GM18511 (cell line): ENCODE measurements around the gene GASK1B.

Experiments used
- ATAC-seq: cut with Tn5 transposase; IDR thresholded peaks from one replicate; pipeline ENCODE4 v1.9.1; 2021; ENCODE audit warnings: mild to moderate bottlenecking, moderate library complexity; ENCODE audit not compliant: unreplicated experiment

GASK1B gene

DNA sequence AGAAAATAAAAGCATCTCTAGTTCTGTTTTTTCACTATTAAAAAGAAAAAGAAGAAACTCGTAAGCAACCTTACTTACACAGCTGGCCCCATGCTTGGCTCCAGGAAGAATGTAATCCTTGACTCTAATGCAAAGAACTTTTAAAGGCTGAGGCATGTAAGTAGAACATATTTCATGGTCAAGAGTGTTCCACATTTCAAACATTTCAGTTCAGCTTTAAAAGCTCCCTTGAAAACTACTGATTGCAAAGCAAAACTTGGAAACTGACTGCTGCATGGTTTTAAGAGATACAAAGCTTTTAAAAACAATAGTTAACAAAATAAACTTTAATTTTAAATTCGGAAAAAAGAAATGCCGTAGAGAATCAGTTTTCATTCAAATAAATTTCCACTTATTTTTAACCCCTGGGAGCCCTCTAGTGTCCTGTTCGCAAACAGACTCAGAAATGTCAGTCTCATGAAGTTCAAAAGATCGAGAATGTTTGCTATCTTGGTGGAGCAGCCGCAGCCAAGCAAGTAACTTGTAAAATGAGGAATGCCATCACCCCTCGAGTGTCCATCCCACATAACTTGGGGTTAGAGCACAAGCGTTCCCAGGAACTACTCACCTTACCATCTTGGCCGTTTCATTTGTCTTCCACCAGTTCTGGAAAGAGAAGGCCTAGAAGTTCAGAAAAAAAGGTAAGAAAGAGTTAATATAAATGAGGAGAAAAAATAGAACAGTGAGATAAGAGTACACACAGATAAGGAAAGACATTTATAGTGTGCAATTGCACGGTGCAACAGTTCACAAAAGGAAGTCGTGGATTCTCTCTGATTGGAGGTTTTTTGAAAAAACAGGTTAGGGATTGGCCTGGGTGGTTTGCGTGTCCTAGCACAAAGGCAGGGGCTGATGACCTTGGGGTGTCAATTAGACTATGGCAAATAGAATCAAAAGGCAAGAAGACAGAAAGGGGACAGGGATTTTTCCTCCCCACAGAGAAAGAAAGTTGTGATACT, at the start of gene GASK1B:
Gene GASK1B, minus strand, starts transcription at position 765 of the 998 bp plus-strand sequence. CDS start 1,650 bp downstream, outside the sequence.
- peak; percentile 38 for ATAC-seq

DNA sequence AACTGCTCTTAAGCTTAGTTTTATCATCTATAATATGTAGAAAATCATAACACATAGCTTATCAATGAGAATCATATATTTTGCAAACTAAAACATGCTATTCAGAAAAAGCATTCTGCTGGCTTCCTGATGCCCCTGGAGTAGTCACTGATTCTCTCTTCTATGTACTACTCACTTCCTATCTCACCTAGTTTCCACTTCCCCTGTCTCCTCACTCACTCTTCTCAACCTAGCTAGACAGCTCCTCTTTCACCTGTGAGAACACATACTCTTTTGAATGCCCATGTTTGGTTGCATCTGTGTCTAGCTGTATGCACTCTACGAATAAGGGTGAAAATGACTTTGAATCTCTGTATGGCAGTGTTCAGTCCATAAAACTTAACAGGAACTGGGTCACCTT, 46.8 kb upstream of the GASK1B start:
- ATAC-seq: no peak

- ATAC-seq: no peak
Observed at GRCh38 chr4:158217763-158218162, 44.9 kb upstream of the GASK1B start.

DNA sequence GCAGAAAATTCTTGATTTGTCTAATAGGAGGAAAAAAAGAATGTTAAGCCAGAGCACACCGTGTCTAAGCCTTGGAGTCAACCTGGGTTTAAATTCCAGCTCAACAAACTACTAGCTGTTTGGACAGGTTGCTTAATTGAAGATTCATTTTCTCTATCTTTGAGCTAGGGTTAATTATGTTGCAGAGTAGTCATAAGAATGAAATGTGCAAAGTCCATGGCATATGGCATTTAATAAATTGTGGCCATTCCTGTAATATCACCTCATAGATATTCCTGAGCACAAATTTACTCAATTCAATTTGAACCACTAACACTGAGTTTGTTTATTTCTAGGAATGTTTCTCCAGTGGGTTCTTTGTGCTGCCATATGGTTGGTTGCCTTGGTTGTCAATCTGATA, 42.0 kb upstream of the GASK1B start:
- no peak for ATAC-seq

GRCh38 chr4:158213466-158213865, 40.6 kb upstream of the GASK1B start:
- ATAC-seq: no peak

DNA sequence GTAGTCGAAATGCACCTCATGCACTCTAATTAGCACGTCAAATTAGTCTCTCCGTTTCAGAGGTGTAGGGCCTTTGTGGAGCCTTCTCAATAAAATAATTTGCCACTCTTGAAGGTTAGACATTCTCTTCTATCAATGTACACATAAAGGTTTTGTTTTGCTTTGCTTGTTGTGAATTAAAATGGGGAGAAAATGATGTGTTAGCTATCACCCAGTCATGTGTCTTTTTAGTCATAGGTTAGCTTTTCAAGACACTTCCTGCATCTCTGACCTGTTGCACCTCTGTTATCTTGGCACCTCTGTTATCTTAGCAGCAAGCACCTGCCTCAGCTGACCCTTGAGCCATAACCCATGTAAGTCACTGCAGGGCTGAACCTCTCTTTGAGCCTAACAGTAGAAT, 38.4 kb upstream of the GASK1B start:
- ATAC-seq: no peak

GRCh38 chr4:158209825-158210807, 37.3 kb upstream of the GASK1B start, which contains the start of gene TMEM144:
TMEM144 (plus strand) TSS chr4:158210486; CDS start chr4:158212668, 2,182 bp downstream.
- ATAC-seq: peak; percentile 95

DNA sequence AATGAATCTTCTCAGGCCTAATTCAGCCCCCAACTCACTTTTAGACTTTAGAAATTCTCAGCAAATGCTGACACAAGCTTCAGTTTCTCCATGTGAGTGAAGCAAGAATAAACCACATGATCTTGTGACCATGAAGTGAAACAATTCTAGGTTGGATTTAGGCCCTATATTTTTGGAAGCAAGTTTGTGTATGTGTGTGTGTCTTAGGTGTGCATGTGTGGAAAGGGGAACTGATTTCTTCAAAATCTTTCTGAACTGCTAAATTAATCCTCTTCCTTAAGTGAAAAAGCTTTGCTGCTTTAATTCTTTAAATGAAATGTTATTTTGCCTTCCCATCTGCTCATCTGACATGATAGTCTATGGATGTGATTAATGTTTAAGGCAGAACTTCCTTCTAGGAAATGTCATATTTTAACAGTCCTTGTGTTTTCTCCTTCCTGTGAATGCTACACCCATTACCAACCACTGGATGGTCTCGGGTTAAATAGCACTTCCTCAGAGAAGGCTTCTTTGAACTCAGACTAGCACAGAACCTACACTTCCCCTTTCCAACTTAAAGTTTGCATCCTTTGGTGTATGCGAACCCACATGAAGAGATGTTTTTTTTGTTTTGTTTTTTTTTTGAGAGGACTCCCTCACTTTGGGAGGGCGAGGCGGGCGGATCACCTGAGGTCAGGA, 36.3 kb upstream of the GASK1B start:
- peak; percentile 60 for ATAC-seq

DNA sequence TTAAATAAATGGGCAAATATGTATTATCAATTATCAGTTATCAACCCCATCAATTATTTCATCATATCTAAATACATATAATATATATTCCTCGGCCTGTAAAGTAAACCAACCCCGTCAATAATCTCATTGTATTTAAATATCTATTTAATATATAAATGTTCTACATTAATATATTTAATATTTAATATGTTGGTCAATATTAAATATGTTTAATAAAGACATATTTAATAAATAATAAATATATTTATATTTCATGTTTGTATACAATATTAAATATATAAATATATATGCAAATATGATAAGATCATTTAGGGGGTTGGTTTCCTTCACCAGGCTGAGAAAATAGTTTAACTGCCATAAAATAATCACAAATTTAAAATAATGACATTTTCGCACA, 31.1 kb upstream of the GASK1B start:
- no peak for ATAC-seq

DNA sequence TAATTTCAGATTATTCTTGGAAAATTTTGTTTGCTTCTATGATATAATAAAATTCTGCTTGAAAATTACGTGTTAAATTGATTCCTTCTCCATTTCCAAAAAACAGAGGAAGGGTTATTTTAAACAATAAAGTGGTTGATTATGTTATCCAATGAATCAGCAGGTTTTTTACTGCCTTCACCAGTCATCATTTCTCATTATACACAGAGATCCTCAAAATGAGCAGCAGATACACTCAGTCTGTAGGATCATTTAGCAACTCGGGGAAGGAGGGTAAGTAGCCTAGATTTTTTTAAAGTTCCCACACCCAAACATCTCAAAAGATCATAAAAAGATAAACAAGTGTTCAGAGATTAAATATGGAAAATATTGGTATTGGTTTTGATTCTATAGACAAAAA, 30.6 kb upstream of the GASK1B start:
- no peak for ATAC-seq

- no peak for ATAC-seq
Observed at GRCh38 chr4:158202481-158202880, 29.7 kb upstream of the GASK1B start.

GRCh38 chr4:158201876-158202275, 29.1 kb upstream of the GASK1B start:
- ATAC-seq: no peak

- ATAC-seq: no peak
Observed at GRCh38 chr4:158201322-158201721, 28.5 kb upstream of the GASK1B start.

DNA sequence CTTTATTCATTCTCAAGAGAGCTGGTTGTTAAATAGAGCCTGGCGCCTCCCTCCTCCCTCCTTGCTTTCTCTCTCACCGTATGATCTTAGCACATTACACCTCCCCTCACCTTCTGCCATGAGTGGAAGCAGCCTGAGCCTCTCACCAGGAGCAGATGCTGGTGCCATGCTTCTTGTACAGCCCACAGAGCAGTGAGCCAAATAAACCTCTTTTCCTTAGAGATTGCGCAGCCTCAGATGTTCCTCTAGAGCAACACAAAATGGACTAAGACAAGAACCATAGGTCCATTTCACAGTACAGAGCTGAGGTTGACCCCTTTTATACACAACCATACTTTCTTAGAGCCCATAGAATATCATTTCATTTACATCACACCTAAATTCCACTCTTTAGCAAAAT, 27.4 kb upstream of the GASK1B start:
- ATAC-seq: no peak

GRCh38 chr4:158197194-158197776, 24.5 kb upstream of the GASK1B start:
- ATAC-seq: no peak

DNA sequence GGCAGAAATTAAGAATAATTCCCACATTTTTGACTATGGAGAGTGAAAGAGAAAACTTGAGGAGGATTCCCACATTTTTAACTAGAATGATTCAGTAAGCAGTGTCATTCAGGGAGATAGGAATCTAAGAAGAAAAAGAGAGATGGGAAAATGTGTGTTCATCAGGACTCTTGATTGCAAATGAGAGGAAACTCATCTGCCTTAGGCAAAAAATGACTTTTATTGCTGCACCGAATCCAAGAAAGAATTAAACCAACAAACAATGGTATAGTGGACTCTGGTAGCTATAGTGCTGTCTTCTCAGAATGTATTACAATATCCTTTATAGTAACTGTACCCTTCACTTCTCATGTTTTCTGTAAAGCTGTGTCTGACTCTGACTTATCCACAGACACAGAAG, 22.5 kb upstream of the GASK1B start:
- no peak for ATAC-seq

DNA sequence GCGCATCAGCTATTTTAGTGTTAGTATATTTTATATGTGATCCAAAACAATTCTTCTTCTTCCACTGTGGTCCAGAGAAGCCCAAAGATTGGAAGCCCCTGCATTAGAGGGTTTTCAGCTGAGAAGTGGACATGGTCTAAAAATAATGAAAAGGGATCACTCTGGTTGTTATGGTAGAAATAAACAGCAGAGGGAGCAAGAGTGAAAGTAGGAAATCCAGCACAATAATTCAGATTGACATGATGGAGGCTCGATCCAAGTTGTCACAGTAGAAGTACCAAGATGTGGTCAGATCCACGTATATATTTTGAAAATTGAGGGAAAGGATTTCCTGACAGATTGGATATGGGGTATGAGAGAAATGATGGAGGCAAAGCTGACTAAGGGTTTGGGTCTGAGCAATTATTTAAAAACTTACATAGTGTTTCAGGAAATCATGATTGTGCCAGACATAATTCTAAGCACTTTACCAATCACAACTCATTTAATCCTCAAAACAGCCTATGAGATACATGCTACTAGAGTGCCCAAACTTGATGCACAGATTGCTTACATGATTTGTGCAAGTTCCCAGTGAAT, 20.4 kb upstream of the GASK1B start:
- peak; percentile 73 for ATAC-seq

DNA sequence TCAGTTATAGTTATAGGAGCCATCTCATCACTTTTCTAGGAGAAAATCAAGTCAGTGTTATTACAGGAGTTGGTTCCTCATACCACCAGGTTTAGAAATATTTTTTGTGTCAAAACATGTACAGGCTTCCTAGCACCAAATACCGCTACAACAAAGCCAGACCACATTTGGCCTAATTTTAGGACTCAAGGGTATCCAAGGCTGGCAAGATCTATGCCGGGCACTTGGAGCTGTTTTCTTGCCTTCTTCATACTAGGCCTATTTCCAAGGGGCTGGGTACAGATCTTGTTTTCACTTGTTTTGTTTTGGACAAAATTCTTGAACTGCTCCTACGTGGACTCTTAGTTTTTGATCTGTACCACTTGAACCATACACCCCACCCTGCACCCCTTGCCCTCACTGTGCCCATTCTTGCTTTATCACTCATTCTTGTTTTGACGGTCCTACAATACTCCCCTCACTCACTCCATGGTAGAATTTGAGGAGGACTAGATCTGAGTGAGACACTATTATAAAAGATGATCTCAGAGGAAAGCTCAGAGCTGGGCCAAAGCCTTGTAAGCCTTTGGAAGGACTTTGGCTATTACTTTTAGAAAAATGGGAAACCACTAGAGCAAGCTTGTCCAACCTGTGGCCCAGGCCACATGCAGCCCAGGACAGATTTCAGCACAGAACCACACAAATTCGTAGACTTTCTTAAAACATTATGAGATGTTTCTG, 19.8 kb upstream of the GASK1B start:
- ATAC-seq: peak; percentile 10

DNA sequence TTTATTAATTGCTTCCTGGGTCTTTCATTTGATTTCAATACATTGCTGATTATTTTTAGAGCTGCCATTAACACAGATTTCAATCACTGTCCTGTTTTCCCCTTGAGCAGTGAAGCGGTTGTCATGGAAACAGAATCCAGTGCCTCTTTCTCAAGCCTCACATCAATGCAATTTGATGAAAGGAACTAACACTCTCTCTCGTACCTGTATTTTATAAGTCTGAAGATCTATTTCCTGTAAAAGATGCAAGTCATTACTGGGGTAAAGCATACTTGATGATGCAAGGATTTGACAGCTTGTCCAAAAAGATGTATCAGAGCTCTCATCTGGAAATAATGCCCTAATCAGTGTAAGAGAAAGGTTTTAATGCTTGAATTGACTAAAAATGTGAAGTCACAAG, 17.9 kb upstream of the GASK1B start:
- ATAC-seq: no peak
